ENCODE results near the gene TBC1D25. TPM values are rescaled to one million over a fixed set of nuclear protein-coding genes. Genes with fewer than 3 reads are reported as not detected.

Gene TBC1D25
- total and polyA plus RNA-seq, 2 experiments from 2014 or later, result 1.9 to 4.5 TPM

GRCh38 chrX:48497871-48498270 lies 41.6 kb upstream of the TBC1D25 start (continued):
- TF ChIP-seq STAT1 (IDR thresholded peaks at IDR 0.05; ENCODE audit: unreplicated experiment) (no peak), EZH2phosphoT487 (IDR thresholded peaks at IDR 0.05; ENCODE audit: unreplicated experiment) (no peak), ZNF462 (CRISPR knock-in tag; IDR thresholded peaks at IDR 0.05) (no peak), NANOG (IDR thresholded peaks at IDR 0.05; ENCODE audit: borderline replicate concordance) (no peak), ZNF331 (CRISPR knock-in tag; IDR thresholded peaks at IDR 0.05; ENCODE audit: low read depth) (no peak)

DNA sequence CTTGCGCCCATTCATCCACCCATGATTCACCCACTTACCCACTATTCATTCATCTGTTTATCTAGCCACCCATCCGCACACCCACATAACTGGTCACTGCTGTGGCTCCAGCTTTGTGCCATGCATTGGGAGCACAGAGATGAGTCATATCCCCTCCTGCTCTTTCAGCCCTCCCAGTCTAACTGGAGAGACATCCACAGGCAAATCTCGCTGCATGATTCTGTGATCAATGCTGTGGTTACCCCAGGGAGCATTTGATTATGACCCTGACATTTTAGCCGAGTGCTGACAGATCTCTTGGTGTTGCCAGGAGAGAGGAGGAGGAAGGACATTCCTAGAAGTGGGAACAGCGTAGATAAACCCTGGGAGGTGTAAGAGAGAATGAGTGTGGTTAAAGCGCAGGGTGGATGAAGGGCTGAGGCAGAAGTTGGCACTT lies 41.1 kb upstream of the TBC1D25 start:
- Mint-ChIP-seq H3K4me3 (no peak overlapping the region), H3K27ac (no peak overlapping the region), H3K9me3 (no peaks in the 10 kb centered on the region), H3K4me1 (no peaks in the 10 kb centered on the region), H3K36me3 (ENCODE audit: low read depth) (no peaks in the 10 kb centered on the region), H3K27me3 (ENCODE audit: insufficient read depth, low read depth, poor library complexity) (peaks cover 2% of the 10 kb centered on the region)
- no peak for DNase-seq (ENCODE audit: low spot score)
- ATAC-seq, result no peak
- Histone ChIP-seq H3K36me3 (ENCODE audit: insufficient read depth) (no peaks in the 10 kb centered on the region), H3K79me2 (replicated peaks; ENCODE audit: insufficient read depth) (no peaks in the 10 kb centered on the region), H2AFZ (no peak overlapping the region), H3K4me3 (no peak overlapping the region), H3K9me2 (ENCODE audit: insufficient read depth) (no peaks in the 10 kb centered on the region), H3K4me2 (no peak overlapping the region), H3K4me1 (ENCODE audit: insufficient read depth) (no peaks in the 10 kb centered on the region), H3K27me3 (ENCODE audit: insufficient read depth) (no peaks in the 10 kb centered on the region), H4K20me1 (replicated peaks; ENCODE audit: insufficient read depth) (no peaks in the 10 kb centered on the region), H3F3A (replicated peaks; ENCODE audit: low read depth) (no peaks in the 10 kb centered on the region), H3K27ac (ENCODE audit: low read depth) (no peak overlapping the region)
- TF ChIP-seq, protein P1, sequence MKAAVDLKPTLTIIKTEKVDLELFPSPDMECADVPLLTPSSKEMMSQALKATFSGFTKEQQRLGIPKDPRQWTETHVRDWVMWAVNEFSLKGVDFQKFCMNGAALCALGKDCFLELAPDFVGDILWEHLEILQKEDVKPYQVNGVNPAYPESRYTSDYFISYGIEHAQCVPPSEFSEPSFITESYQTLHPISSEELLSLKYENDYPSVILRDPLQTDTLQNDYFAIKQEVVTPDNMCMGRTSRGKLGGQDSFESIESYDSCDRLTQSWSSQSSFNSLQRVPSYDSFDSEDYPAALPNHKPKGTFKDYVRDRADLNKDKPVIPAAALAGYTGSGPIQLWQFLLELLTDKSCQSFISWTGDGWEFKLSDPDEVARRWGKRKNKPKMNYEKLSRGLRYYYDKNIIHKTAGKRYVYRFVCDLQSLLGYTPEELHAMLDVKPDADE (IDR thresholded peaks at IDR 0.05), result no peak
- TF ChIP-seq JUNB (IDR thresholded peaks at IDR 0.05; ENCODE audit: unreplicated experiment) (no peak), CTCF (conservative IDR thresholded peaks at IDR 0.05; ENCODE audit: low read depth in 2 of 2) (no peak)

Measured in GM23338 (cell line).